H1 (cell line): ENCODE data around the gene TOM1L2. TPM values are rescaled to one million over a fixed set of nuclear protein-coding genes. Genes with fewer than 3 reads are reported as not detected.

ENCODE experiments used
- CEBPB ChIP-seq: IDR thresholded peaks from 2 replicates; pipeline ENCODE4 v1.6.1; 2012; ENCODE audit warnings: low read depth, low read length
- CHD7 ChIP-seq: fragments of 300-600 bp; sonication (generic); IDR thresholded peaks from 2 replicates; pipeline ENCODE4 v1.7.1; 2012; ENCODE audit warnings: low read length, moderate library complexity, mild to moderate bottlenecking, inconsistent platforms; ENCODE audit not compliant: insufficient replicate concordance
- CTBP2 ChIP-seq: IDR thresholded peaks from 2 replicates; pipeline ENCODE4 v1.7.0; 2011; ENCODE audit warnings: borderline replicate concordance, mild to moderate bottlenecking, moderate library complexity, mixed read lengths, low read length; ENCODE audit not compliant: insufficient read depth, insufficient read length
- SIN3A ChIP-seq, 2 experiments: IDR thresholded peaks in 1 of 2; conservative IDR thresholded peaks in 1 of 2; 2 replicates each; pipeline ENCODE4 v1.6.1; 2011 to 2012; ENCODE audit warnings: low read length in 2 of 2, improper control_type of control experiment in 1 of 2, low read depth in 1 of 2, mild to moderate bottlenecking in 1 of 2
- SP2 ChIP-seq: IDR thresholded peaks from 2 replicates; pipeline ENCODE4 v1.6.1; 2012; ENCODE audit warnings: mild to moderate bottlenecking, low read length, inconsistent platforms
- polyA plus RNA-seq, 7 experiments: library from polyadenylated mRNA; depleted of rRNA in 3 of 7; stranded (reverse) in 5 of 7; unstranded in 2 of 7; fragments of >200 nt in 5 of 7; fragments of 200-250 nt in 2 of 7; gene quantifications; 1 replicate in 5 of 7; 2 replicates in 1 of 7; 4 replicates in 1 of 7; pipeline versions ENCODE4 v1.2.1 to v1.2.3, GENCODE V29; 2011 to 2013; ENCODE audit warnings: missing spikeins in 2 of 7, mixed read lengths in 2 of 7
- total RNA-seq: library from RNA; stranded (reverse); fragmentation: NEBNext Ultra II Directional; extraction: Animal tissue kit (Norgen Biotek cat#: 25700); gene quantifications from 2 replicates; pipeline ENCODE4 v1.2.1, GENCODE V29; 2021

The TOM1L2 gene
- total and polyA plus RNA-seq, 2 of the 8 experiments (the other 6 are each of a cell fraction or from before 2014, with no cell fraction given): 2.0 to 3.4 TPM

- TF ChIP-seq CHD7 (no peak), CEBPB (no peak), CTBP2 (no peak), SIN3A (conservative IDR thresholded peaks at IDR 0.05 in 1 of 2, IDR thresholded peaks at IDR 0.05 in 1 of 2; ENCODE audit: low read depth in 1 of 2, low read length in 2 of 2) (no peak), SP2 (no peak)
These were observed 128.1 kb downstream of the TOM1L2 start (continued) for GRCh38 chr17:17844079-17844478.
